Glutamatergic neuron (in vitro differentiated cells): Measurements from ENCODE around the gene FSTL4. TPM values are rescaled to one million over a fixed set of nuclear protein-coding genes. Genes with fewer than 3 reads are reported as not detected.
A peak's percentile ranks its signal among the peaks of the same experiment; 100 is the strongest.

Experiments used
- DNase-seq: peaks from one replicate; pipeline ENCODE4 v3.0.0; 2022
- H3K27ac Mint-ChIP-seq: one replicate; pipeline ENCODE4 v1.8.0; 2020; ENCODE audit warnings: mild to moderate bottlenecking, mixed read lengths, inconsistent platforms; ENCODE audit not compliant: unreplicated experiment
- H3K27me3 Mint-ChIP-seq: one replicate; pipeline ENCODE4 v1.8.0; 2020; ENCODE audit warnings: mild to moderate bottlenecking, moderate library complexity, mixed read lengths, inconsistent platforms; ENCODE audit not compliant: unreplicated experiment
- H3K36me3 Mint-ChIP-seq: one replicate; pipeline ENCODE4 v1.8.0; 2020; ENCODE audit warnings: mild to moderate bottlenecking, mixed read lengths, inconsistent platforms; ENCODE audit not compliant: unreplicated experiment
- H3K4me1 Mint-ChIP-seq: one replicate; pipeline ENCODE4 v1.8.0; 2020; ENCODE audit warnings: mild to moderate bottlenecking, low read depth, mixed read lengths, inconsistent platforms; ENCODE audit not compliant: unreplicated experiment
- H3K4me3 Mint-ChIP-seq: one replicate; pipeline ENCODE4 v1.8.0; 2020; ENCODE audit warnings: mild to moderate bottlenecking, mixed read lengths, inconsistent platforms; ENCODE audit not compliant: unreplicated experiment
- H3K9me3 Mint-ChIP-seq: one replicate; pipeline ENCODE4 v1.8.0; 2020; ENCODE audit warnings: mild to moderate bottlenecking, moderate library complexity, mixed read lengths, inconsistent platforms; ENCODE audit not compliant: unreplicated experiment
- CTCF ChIP-seq: fragments of 200-600 bp; sonication (generic); IDR thresholded peaks from one replicate; pipeline ENCODE4 v1.5.0; 2021; ENCODE audit not compliant: partially characterized antibody, unreplicated experiment
- total RNA-seq: library from RNA; stranded (reverse); fragmentation: NEBNext Ultra II Directional; extraction: Animal tissue kit (Norgen Biotek cat#: 25700); gene quantifications from one replicate; pipeline ENCODE4 v1.2.1, GENCODE V29; 2021; ENCODE audit not compliant: unreplicated experiment

FSTL4 gene
- total RNA-seq, 1 donor from 2014 or later, result 29.0 TPM

- TF ChIP-seq CTCF, result peak; percentile 11
- Mint-ChIP-seq H3K27me3 (no peaks in the 10 kb centered on the region), H3K9me3 (peaks cover 5% of the 10 kb centered on the region), H3K4me1 (peaks cover 6% of the 10 kb centered on the region), H3K36me3 (peaks cover 6% of the 10 kb centered on the region), H3K4me3 (no peak overlapping the region), H3K27ac (no peak overlapping the region)
- no peak for DNase-seq
Observed at GRCh38 chr5:133247881-133248624, 364.3 kb downstream of the FSTL4 start.

DNA sequence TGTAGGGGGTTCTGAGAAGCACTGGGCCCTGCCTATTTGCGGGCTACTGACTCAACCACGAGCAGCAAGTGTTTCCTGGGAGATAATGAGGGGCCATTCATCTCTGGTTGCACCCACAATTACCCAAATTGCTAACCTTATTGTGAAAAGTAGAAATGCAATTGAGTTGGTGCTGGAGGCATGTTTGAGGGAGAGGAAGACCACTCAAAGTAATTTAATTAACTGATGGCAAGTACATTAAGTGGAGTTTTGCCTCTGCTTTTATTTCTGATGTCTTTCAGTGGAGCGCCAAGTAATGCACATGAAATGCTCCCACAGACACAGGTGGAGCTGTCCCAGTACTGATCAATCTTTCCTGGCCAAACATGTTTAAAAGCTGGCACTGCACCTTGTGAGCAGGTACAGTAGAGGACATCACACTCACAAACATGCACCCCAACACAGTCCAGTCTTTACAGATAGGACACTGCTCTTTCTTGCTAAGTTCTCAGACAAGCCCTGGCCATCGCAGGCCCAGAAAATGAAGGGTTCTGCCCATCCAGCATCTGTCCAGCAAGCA, 365.1 kb downstream of the FSTL4 start:
- Mint-ChIP-seq H3K27ac (no peak overlapping the region), H3K4me1 (peaks cover 5% of the 10 kb centered on the region), H3K36me3 (peaks cover 6% of the 10 kb centered on the region), H3K27me3 (no peaks in the 10 kb centered on the region), H3K4me3 (no peak overlapping the region), H3K9me3 (peaks cover 5% of the 10 kb centered on the region)
- no peak for DNase-seq
- no peak for TF ChIP-seq CTCF

GRCh38 chr5:133246376-133247150, 365.8 kb downstream of the FSTL4 start:
- H3K4me3 Mint-ChIP-seq, result no peak overlapping the region

DNA sequence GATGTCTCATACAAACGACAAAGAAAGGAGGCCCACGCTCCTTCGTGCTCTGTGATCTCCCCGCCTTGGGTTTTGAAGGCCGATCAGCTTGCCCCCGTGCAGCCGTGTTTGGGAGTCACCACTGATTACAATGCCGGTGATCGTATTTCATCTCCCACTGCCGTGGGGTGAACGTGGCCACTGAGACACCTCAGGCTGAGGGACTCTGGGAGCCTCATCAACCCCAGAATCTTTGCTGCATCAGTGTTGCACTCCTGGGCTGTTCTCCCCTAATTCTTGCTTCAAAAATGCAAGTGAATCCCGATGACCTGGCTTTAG, 366.3 kb downstream of the FSTL4 start:
- H3K4me1 Mint-ChIP-seq, result peaks cover 5% of the 10 kb centered on the region
- TF ChIP-seq CTCF, result no peak
- H3K4me3 Mint-ChIP-seq, result no peak overlapping the region
- no peaks in the 10 kb centered on the region for H3K27me3 Mint-ChIP-seq
- H3K27ac Mint-ChIP-seq, result no peak overlapping the region
- H3K36me3 Mint-ChIP-seq, result peaks cover 6% of the 10 kb centered on the region
- DNase-seq, result no peak
- H3K9me3 Mint-ChIP-seq, result peaks cover 5% of the 10 kb centered on the region

More at GRCh38 chr5:133246376-133247150, 365.8 kb downstream of the FSTL4 start:
- Mint-ChIP-seq H3K27ac (no peak overlapping the region), H3K36me3 (peaks cover 6% of the 10 kb centered on the region), H3K27me3 (no peaks in the 10 kb centered on the region), H3K4me1 (peaks cover 5% of the 10 kb centered on the region), H3K9me3 (peaks cover 5% of the 10 kb centered on the region)
- TF ChIP-seq CTCF, result no peak
- DNase-seq, result no peak
